ENCODE measurements around the gene SGMS1.

DNA sequence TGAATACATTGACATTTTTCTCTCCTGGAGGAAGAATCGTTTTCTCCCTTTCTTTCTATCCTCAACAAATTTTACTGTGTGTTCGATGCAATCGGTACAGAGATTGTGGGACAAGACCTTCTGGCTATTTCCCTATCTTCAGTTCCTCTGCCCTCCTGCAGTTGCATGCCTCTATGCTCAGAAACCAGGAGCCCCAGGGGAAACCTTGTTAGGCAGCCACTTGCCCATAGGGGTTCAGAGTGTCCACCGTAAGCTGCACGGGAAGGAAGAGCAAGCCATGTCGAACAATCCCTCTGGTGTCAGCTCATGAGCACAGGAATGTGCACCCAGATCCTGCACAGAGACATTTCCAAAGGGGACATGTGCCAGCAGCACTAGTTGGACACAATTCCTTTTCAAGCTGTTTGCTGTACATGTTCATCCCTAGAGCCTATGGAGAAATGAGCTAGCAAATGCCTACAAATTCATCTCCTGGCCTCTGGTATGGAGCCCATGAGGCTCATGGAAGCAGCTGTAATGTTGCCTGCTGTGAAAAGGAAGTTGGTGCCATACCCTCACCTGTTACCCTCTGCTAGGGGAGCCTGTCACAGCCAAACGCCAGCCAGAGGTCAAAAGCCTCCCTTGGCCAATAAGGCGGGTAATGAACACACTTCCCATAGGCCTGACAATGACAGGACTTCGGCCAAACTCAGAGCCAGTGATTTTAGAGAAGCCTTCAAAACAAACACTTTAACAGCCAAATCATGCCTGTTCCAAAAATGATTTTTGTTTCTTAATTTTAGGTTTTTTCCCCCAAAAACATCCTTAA, 336.6 kb downstream of the SGMS1 start:
- no peak for TF ChIP-seq ZFX (IDR thresholded peaks at IDR 0.05; ENCODE audit: borderline replicate concordance)
- TF ChIP-seq, protein P1, sequence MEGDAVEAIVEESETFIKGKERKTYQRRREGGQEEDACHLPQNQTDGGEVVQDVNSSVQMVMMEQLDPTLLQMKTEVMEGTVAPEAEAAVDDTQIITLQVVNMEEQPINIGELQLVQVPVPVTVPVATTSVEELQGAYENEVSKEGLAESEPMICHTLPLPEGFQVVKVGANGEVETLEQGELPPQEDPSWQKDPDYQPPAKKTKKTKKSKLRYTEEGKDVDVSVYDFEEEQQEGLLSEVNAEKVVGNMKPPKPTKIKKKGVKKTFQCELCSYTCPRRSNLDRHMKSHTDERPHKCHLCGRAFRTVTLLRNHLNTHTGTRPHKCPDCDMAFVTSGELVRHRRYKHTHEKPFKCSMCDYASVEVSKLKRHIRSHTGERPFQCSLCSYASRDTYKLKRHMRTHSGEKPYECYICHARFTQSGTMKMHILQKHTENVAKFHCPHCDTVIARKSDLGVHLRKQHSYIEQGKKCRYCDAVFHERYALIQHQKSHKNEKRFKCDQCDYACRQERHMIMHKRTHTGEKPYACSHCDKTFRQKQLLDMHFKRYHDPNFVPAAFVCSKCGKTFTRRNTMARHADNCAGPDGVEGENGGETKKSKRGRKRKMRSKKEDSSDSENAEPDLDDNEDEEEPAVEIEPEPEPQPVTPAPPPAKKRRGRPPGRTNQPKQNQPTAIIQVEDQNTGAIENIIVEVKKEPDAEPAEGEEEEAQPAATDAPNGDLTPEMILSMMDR (IDR thresholded peaks at IDR 0.05): no peak
